ENCODE measurements around the gene CTDSPL. TPM values are rescaled to one million over a fixed set of nuclear protein-coding genes. Genes with fewer than 3 reads are reported as not detected.
A peak's percentile ranks its signal among the peaks of the same experiment; 100 is the strongest.

CTDSPL gene
- total RNA-seq, 1 donor, result 33.6 TPM

DNA sequence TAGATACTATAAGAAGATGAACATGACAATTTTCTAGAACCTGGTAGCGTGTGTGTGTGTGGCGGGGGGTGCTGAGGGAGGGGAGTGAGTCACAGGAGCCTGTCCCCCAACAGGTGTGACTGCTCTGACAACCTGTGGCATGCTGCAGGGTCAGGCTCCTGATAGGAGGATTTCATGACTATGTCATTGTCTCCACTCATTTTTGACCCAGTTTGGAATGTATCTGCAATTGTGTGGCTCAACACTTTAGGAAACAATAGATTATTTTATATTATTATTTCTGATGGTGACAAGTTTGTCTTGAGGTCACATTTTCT is 119.6 kb downstream of the CTDSPL start:
- TF ChIP-seq, protein P1, sequence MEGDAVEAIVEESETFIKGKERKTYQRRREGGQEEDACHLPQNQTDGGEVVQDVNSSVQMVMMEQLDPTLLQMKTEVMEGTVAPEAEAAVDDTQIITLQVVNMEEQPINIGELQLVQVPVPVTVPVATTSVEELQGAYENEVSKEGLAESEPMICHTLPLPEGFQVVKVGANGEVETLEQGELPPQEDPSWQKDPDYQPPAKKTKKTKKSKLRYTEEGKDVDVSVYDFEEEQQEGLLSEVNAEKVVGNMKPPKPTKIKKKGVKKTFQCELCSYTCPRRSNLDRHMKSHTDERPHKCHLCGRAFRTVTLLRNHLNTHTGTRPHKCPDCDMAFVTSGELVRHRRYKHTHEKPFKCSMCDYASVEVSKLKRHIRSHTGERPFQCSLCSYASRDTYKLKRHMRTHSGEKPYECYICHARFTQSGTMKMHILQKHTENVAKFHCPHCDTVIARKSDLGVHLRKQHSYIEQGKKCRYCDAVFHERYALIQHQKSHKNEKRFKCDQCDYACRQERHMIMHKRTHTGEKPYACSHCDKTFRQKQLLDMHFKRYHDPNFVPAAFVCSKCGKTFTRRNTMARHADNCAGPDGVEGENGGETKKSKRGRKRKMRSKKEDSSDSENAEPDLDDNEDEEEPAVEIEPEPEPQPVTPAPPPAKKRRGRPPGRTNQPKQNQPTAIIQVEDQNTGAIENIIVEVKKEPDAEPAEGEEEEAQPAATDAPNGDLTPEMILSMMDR (IDR thresholded peaks at IDR 0.05; ENCODE audit: insufficient read depth, low read length), result no peak
- no peak overlapping the region for H3K4me3 ChIP-seq (ENCODE audit: low read depth, low read length)
- no peak for DNase-seq (ENCODE audit: low read depth)

DNA sequence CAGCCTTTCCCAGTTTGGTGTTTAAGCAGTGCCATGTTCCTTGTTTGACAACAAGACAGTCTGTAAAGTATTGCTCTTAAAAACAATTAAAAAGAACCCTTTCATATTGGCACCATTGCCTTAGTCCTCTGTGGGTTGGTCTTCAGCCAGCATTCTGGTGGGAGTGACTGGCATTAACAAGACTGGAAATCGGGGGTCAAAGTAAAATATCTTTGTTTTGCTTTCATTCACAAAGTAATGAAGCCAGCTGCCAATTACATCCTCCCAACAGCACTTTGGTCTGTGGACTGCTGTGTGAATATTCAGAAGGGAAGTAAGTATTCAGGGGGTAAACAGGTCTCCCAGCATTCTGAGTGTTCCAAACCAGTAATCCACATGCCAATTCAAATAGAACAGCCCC is 120.7 kb downstream of the CTDSPL start:
- DNase-seq (ENCODE audit: low read depth), result no peak
- no peak overlapping the region for H3K4me3 ChIP-seq (ENCODE audit: low read depth, low read length)
- TF ChIP-seq, protein P1 (IDR thresholded peaks at IDR 0.05; ENCODE audit: insufficient read depth, low read length), result no peak

DNA sequence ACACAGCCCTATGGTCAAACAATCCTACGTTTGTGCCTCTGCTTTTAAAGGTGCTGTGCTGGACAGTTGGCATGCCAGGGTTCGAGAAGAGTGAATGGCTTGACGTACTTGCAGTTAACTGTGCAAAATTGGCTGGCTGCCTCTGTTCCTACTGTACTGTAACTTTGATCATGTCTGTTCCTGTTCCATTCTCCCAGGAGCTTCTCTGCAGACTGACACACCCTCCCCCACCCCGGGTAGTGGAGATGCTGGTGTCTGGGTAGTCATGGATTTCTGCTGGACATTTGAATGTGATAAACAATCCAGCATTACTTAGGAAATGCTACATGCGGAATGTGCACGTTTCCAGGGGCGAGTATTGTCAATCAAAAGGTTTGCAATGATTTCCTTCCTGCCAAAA is 122.4 kb downstream of the CTDSPL start:
- TF ChIP-seq, protein P1 (IDR thresholded peaks at IDR 0.05; ENCODE audit: insufficient read depth, low read length), result no peak
- DNase-seq (ENCODE audit: low read depth), result no peak
- no peak overlapping the region for H3K4me3 ChIP-seq (ENCODE audit: low read depth, low read length)

DNA sequence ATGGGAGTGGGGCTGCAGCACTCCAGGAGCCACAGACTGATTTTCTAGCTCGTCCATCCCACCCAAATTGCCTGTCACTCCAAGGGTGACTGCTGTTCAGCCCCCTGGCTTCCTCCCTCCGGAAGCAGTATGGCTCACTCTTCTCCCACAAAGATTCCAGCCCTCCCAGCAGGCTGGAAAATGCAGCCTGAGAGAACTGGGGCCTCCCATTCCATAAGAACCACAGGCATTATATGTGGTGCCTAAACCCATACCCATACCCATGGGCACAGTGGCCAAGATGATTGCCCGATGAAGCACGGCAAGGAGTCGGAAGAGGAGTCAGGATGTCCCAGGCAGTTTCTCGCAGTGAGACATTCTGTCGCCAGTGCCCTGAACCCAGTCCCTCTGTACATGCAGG is 122.9 kb downstream of the CTDSPL start:
- no peak overlapping the region for H3K4me3 ChIP-seq (ENCODE audit: low read depth, low read length)
- no peak for DNase-seq (ENCODE audit: low read depth)
- TF ChIP-seq, protein P1 (IDR thresholded peaks at IDR 0.05; ENCODE audit: insufficient read depth, low read length), result no peak

DNA sequence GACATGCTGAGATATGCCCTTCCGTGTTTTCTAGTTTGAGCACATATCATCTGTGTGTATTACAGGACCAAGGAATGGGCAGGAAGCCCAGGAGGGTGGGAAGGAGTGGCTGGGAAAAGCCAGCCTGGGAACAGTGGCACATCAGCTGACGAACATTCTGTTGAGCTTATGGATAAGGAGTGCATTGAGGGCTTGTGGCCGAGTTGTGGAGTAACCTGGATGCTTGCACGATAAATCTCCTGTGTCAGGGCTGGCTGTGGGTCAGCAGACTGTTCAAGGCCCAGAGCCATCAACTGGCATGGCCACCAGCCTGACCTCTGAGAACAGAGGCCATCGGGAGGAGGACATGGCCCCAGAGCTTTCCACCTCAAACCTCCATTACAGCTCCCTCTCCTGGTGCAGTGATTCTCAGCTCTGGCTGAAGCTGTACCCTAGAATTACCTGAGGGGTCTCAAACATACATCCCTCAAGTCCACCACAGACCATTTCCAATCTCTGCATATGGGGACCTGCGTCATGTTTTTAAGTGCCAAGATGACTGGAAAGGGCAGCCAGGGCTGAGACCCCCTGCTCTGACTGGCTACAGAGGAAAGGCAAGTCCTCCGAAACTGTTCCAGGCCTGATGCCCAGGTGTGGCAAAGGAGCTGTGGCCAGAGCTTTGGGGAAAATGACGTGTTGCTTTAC is 124.1 kb downstream of the CTDSPL start:
- H3K4me3 ChIP-seq (ENCODE audit: low read depth, low read length), result no peak overlapping the region
- TF ChIP-seq, protein P1 (IDR thresholded peaks at IDR 0.05; ENCODE audit: insufficient read depth, low read length), result peak; percentile 2
- DNase-seq (ENCODE audit: low read depth), result peak; percentile 54

DNA sequence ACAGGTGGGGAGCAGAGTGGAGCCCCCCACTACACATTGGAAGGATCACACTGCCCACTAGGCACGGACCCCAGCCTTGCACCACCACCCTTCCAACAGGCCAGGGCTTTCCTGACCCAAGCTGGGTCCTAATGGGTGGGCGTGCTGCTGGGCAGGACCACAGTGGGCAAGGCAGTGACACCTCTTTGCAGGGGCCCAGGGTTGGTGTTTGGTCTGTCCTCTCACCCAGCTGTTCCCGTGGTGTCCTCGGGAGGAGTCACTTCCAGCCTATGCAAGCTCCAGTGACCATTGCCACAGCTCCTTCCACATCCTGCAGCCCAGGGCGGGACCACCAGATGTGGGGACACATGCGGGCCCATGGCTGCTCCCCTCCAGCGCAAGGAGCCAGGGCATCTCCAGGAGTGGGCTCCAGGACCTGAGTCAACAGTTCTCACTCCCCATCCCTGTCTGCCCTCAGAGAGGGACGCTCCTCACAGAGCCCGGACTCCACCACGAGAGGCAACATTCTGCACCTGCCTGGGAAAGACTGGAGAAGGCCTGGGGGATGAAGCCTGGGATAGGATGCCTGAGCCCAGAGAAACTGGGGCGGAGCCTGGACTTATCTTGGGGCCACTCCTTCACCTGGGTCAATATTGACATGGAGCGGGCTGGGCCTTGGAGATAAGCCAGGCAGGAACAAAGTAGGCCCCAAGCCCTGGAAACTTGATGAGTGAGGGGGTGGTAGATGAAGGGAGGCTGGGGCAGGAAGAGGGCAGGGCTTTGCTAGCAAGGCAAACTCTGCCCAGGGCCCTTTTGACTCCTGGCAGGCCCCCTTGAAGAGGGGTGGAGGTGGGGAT is 125.0 kb downstream of the CTDSPL start:
- H3K4me3 ChIP-seq (ENCODE audit: low read depth, low read length), result no peak overlapping the region
- TF ChIP-seq, protein P1 (IDR thresholded peaks at IDR 0.05; ENCODE audit: insufficient read depth, low read length), result no peak
- no peak for DNase-seq (ENCODE audit: low read depth)
